GM21423 (cell line): ENCODE measurements around the gene FMN2.
"Not testable (repeated sequence)": the region's sequence is repeated elsewhere in the genome, so short reads cannot be mapped to it uniquely, and the experiment has no call there.

Experiments
- ATAC-seq: cut with Tn5 transposase; IDR thresholded peaks from one replicate; pipeline ENCODE4 v1.9.1; 2021; ENCODE audit warnings: mild to moderate bottlenecking, moderate library complexity; ENCODE audit not compliant: unreplicated experiment

The FMN2 gene

GRCh38 chr1:240134596-240134995 is 42.9 kb downstream of the FMN2 start:
- ATAC-seq = no peak

GRCh38 chr1:240136402-240136801 is 44.7 kb downstream of the FMN2 start:
- no peak for ATAC-seq

GRCh38 chr1:240138867-240139266 is 47.2 kb downstream of the FMN2 start:
- ATAC-seq = no peak

GRCh38 chr1:240139511-240139910 is 47.8 kb downstream of the FMN2 start:
- ATAC-seq = no peak

GRCh38 chr1:240145120-240145519 is 53.4 kb downstream of the FMN2 start:
- no peak for ATAC-seq

- ATAC-seq = no peak
Observed at GRCh38 chr1:240148333-240148732, 56.6 kb downstream of the FMN2 start.

- ATAC-seq = no peak
Observed at GRCh38 chr1:240149484-240150094, 57.9 kb downstream of the FMN2 start.

- ATAC-seq = no peak
Observed at GRCh38 chr1:240151136-240151735, 59.6 kb downstream of the FMN2 start.

GRCh38 chr1:240152611-240153297 is 61.1 kb downstream of the FMN2 start:
- no peak for ATAC-seq

GRCh38 chr1:240155605-240156004 is 63.9 kb downstream of the FMN2 start:
- no peak for ATAC-seq

GRCh38 chr1:240164742-240165141 is 73.1 kb downstream of the FMN2 start:
- ATAC-seq = no peak

- ATAC-seq = no peak
Observed at GRCh38 chr1:240169188-240169587, 77.5 kb downstream of the FMN2 start.

GRCh38 chr1:240170266-240170665 is 78.6 kb downstream of the FMN2 start:
- ATAC-seq = no peak

- ATAC-seq = no peak
Observed at GRCh38 chr1:240170806-240171205, 79.1 kb downstream of the FMN2 start.

- ATAC-seq = no peak
Observed at GRCh38 chr1:240171907-240172306, 80.2 kb downstream of the FMN2 start.

GRCh38 chr1:240173836-240174235 is 82.2 kb downstream of the FMN2 start:
- ATAC-seq = no peak

GRCh38 chr1:240174734-240175133 is 83.1 kb downstream of the FMN2 start:
- ATAC-seq = no peak

GRCh38 chr1:240178366-240178765 is 86.7 kb downstream of the FMN2 start:
- ATAC-seq = no peak

GRCh38 chr1:240184682-240185081 is 93.0 kb downstream of the FMN2 start:
- not testable (repeated sequence) for ATAC-seq

GRCh38 chr1:240188139-240188538 is 96.5 kb downstream of the FMN2 start:
- ATAC-seq = no peak

GRCh38 chr1:240189386-240189989 is 97.8 kb downstream of the FMN2 start:
- peak; percentile 76 for ATAC-seq

- ATAC-seq = no peak
Observed at GRCh38 chr1:240190881-240191401, 99.3 kb downstream of the FMN2 start.
